ENCODE results near the gene UTF1.
"Not testable (repeated sequence)": the region's sequence is repeated elsewhere in the genome, so short reads cannot be mapped to it uniquely, and the experiment has no call there.

Gene UTF1

DNA sequence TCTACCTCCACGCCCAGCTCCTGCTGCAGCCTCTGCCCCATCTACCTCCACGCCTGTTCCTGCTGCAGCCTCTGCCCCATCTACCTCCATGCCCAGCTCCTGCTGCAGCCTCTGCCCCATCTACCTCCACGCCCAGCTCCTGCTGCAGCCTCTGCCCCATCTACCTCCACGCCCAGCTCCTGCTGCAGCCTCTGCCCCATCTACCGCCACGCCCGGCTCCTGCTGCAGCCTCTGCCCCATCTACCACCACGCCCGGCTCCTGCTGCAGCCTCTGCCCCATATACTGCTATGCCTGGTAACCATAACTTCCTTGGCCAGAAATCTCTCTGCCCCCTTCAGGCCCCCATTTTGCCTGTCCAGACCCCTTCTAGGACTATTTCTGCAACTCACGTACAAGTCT, 35.0 kb downstream of the UTF1 start:
- DNase-seq (ENCODE audit: low spot score) = not testable (repeated sequence)

DNA sequence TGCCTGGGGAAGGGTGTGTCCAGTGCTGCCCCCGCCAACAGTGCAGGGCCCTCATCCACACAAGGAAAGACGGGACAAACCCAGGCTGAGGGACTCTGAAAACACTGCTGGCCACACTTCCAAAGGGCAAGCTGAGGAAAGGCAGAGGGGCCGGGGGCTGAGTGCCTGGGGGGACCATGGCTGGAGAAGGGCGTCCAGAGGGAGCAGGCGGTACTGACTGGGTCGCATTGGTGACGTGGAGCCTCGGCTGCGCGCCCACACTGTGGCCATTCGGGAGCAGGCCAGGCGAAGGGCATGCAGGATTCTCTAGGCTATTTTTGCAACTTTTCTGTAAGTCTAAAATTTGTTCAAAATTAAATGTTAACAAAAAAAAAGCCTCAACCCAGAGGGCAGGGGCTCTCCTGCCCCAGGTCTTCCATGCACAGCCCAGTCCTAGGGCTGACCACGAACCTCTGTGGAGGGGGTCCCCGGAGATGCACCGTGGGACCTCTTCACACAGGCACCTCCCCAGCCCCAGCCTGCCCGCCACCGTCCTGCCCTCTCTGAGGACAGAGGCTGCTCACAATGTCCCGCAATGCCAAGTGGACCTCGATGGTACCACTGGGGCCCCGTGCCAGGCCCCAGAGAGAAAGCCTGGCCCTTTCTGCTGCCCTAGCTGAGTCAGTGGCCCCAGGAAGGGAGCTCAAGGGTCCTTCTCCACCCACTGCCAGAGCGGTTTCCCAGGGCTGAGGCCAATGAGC, 36.2 kb downstream of the UTF1 start:
- no peak for DNase-seq (ENCODE audit: low spot score)

DNA sequence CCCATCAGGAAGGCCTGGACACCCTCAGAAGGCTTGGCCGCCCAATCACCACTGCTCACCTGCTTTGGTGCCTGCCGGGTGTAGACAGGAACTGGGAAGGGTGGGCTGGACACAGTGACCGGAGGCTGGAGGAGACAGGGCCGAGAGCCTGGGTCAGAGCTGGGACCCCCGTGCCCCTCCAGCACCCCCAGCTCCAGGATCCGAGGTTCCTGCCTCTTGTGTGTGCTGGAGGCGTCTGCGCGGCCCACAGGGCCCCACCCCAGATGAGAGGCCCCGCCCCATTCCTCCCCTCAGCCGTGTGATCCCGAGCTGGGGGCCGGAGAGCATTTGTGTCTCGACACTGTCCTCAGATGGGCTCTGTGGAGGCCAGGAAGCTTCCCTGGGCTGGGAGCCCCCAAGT, 37.3 kb downstream of the UTF1 start:
- DNase-seq (ENCODE audit: low spot score) = no peak

DNA sequence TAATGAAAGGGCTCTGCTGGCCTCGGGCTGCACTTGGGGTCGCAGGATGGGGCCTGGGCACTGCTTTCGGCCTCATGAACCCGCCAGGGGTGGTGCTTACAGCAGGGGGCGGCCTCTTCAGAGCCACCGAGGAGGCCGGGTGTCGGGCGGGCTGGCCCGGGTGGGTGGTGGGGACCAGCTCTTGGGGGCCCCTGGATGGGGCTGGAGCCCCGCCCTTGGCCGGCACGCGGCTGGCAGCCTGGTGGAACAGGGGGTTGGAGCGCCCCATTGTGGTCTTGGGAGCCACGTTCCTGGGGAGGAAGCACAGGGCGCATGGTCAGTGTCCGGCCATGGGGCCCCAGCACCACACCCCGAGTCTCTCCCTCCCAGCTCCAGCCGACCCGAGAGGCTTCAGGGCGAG, 37.8 kb downstream of the UTF1 start:
- no peak for DNase-seq (ENCODE audit: low spot score)

DNA sequence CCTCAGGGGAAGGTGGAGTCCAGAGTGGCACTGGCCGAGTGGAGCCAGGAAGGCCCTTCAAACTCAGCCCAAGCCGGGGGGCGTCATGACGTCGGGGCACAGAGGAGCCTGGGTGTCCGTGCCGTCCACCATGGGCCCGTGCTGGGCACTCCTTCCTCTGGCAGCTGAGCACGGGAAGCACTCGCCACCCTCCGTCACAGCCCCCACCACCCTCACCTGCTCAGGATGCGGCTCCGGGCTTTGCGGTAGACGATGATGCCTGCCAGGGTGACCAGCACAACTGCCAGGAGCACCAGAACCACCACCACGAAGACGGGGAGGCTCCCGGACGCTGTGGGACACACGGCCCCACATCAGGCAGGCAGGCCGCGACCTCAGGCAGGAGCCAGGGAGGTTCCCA, 38.5 kb downstream of the UTF1 start:
- DNase-seq (ENCODE audit: low spot score) = no peak

DNA sequence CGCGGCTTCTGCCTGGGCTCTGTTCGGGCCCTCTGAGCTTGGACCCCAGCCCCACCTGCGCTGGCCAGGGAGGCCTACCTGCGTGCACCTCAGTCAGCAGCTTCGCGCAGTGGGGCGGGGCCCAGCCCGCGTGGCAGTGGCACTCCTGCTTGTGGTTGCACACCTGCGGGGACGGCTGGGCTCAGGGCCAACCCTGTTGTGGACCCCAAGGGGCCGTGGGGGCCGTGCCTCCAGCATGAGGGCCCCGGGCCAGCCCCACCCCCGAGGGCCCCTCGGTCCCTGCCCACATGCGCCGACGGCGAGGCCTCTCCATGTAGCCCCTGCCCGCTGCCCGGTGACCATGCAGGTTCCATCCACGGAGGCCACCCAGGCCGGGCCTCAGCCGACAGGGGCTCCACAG, 39.4 kb downstream of the UTF1 start:
- no peak for DNase-seq (ENCODE audit: low spot score)

DNA sequence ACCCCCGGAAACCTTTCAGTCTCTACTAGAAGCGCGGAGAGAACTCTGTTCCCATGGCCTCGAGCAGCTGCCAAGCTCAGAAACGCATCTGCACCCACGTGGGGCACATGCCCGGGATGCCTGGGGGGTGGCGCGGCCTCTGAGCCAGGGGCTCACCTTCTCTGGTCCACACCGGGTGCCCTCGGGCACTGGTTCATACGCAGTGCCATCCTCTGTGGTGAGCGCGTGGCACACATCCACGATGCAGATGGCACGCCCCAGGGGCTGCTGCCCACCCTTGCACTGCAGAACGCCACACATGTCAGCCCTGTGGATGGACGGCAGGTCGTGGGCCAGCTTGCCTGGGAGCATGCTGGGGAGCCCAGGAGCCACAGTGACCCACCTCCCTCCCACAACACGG, 40.2 kb downstream of the UTF1 start:
- DNase-seq (ENCODE audit: low spot score) = no peak

DNA sequence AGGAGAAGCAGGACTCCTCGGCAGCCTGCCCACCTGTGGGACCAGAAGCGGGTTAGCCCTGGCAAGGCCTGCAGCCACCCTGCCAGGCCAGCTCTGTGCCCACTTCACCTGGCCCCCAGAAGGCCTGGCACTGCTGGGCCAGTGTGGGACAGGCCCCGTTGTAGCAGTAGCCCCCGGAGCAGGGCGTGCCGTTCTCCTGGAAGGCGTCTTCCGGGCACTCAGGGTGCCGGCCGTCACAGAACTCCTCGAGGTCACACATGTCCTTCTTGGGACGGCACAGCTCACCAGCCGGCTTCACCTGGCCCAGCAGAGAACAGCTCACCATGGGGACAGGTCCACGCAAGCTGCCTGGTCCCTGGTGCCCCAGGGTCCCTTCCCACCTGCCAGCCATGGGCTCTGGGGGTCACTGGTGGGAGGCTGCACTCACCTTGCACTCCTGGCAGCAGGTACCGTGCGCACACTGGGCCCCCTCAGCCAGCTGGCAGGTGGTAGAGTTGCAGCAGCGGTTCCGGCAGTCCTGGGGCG, 40.8 kb downstream of the UTF1 start:
- no peak for DNase-seq (ENCODE audit: low spot score)

DNA sequence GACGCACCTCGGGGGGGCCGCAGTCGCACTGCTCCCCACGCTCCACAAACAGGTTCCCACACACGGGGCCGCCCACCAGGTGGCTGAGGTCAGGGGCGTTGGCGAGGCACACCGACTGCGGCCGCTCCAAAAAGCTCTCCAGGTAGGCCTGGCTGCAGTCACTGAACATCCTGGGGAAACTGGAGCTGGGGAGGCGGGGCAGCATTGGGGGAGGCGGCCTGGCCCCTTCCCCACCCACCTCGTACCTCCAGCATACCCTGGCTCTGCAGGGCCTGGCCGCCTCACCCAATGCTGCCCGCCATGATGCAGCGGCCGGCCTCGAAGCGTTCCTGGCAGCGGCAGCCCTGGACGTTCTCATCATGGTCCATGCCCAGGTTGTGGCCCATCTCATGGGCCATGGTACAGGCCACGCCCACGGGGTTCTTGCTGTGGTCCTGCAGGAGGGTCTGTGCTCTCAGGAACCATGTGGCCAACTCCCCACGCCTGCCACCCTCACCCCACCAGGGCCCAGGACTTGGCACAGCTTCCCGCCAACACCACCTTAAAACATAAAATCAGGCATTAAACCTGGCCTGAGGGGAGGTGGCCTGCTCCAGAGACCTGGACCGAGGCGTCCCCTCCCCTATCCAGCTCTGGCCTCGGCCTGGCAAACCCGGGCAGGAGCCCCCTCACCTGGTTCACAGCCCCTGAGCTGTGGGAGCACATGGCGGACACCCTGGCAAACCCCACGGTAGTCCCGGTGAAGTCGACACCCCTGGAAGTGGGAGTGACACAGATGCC, 41.7 kb downstream of the UTF1 start:
- DNase-seq (ENCODE audit: low spot score) = no peak

DNA sequence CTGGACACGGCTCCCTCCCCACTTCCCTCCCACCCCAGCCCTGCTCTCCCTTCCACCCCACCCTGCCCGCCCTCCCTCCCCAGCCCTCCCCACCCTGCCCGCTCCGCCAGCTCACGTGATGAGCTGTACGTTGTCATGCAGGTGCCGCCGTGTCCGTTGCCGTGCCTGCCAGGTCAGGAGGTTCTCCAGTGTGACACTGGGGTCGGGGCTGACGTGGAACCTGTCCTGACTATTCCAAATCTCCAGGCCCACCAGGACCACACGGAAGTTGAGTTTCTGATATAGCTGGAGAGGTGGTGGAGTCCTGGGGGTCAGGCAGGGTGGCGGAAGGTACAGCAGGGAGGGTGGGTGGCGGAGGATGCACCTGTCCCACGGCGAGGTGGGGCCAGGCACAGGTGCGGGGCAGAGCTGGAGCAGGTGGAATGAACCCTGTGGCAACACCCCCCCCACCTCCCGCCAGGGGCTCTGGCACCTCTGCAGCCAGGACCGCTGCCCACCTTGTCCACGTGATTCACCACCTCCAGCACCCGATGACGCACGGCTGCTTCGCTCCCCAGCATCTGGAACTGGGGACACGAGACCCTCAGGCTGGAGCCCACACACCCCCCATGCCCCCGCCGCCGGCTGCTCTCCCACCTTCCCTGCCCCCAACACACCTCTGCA, 42.4 kb downstream of the UTF1 start:
- DNase-seq (ENCODE audit: low spot score) = no peak

DNA sequence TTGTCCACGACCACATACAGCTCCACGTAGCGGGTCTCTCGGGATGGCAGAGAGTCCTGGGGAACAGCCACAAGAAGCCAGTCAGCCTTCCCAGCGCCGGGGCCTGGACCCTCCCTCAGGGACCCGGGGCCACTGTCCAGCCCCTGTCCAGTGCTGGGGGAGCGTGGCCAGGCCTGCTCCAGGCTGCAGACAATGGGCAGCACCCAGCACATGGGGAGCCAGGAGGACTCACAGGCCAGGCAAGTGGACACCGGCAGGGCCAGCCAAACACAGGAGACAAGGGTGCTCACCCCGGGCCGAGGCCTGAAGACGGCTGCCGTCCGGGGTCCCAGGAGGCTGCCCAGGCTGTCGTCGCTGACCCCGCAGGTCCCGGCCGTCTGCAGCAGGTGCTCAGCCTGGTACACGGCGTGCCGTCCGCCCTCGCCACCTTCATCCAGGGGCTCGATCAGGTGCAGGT, 43.0 kb downstream of the UTF1 start:
- no peak for DNase-seq (ENCODE audit: low spot score)

DNA sequence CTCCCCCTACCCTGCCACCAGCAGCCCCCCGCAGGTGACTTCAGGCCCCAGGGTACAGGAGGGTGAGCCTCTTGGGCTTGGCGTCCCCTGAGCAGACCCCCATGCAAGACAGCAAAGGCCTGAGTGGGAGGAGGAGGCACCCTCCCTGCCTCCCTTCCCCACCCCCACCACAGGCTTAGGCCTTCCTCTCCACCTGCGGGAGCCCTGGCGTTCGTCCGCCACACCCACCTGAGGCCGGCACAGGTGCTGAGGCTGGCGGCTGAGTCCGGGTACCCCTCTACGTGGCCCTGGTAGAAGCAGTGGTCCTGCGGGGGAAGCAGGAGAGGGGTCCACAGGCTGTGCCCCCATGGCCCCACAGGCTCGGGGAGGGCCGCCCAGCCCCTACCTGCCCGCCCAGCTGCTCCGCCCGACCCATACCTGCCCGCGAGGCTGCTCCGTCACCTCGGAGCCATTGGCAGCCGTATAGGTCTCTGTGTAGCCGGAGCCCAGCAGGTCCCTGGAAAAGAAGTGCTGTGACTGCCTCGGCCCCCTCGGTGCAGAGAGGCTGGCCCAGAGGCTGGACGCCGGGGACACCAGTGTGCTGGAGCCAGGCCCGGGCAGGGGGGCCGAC, 43.6 kb downstream of the UTF1 start:
- no peak for DNase-seq (ENCODE audit: low spot score)

DNA sequence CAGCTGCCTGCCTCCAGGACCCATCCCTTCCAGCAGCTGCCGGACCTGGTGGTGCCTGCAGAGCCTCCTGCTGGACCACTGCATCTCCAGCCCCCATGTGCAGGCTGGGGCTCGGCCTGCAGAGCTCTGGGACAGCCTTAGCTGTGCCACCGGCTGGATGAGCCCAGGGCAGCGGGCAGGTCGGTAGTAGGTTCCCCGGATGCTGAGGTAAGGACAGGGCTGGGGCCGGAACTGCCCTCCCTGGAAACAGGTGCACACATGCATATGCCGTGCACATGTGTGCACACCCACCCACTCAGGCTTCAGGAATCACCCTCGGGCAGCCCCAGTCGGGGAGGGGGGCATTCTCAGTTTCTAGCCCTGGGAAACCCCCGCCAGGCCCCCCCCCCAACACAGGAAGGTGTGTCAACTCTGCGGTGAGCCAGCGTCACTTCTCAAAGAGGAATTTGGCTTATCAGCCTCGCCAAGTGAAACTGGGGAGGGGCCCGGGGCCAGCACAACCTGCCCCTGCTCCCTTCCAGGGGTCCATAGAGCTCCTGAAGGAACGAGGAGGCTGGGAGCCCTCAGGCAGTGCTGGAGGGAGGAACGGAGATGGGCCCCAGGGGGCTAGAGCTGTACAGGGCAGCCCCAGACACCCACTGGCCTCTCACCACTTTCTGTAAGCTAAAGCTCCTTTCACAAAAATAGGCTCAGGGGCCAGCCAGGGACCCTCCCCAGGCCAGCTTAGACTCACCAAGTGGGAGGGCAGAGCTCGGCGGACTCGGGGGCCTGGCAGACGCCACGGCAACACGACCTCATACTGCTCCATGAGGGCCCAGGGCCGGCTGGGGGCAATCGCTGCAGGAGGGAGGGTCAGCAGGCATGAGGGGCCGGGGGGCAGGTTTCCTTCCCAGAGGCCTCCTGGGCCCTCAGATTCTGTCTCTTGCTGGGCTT, 45.0 kb downstream of the UTF1 start:
- DNase-seq (ENCODE audit: low spot score) = no peak

DNA sequence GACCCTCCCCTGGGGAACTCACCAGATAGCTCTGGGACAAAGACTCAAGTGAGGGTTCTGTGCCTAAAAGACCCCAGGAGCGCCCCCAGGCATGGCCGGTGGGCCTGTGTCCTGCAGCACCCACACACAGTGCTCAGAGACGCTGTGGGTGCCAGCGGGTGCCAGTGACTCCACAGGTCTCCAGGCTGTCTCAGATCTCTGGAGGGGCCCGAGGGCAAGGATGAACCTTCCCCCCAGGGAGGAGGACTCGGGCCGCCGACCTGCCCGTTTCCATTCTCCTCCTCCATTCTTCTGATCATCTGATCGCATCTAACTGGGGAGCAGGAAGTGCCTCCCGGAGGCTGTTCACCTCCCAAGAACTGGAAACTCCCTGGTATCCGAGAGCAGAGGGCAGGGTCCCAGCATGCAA, 45.7 kb downstream of the UTF1 start:
- no peak for DNase-seq (ENCODE audit: low spot score)

DNA sequence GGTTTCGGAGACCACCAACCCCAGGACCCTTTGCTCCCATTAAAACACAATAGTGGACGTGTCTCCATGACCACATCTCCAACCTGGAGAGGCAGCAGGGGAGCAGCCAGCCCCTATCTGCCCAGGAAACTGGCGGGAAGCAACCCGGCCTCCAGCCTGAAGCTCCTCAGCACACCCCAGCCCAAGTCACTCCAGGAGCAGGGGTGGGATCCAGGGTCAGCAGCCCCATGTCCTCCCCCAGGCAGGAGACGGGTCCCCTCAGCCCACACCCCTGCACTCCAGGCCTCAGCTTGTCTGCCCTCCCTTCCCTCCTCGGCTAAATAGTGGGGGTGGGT, 46.0 kb downstream of the UTF1 start:
- DNase-seq (ENCODE audit: low spot score) = no peak

DNA sequence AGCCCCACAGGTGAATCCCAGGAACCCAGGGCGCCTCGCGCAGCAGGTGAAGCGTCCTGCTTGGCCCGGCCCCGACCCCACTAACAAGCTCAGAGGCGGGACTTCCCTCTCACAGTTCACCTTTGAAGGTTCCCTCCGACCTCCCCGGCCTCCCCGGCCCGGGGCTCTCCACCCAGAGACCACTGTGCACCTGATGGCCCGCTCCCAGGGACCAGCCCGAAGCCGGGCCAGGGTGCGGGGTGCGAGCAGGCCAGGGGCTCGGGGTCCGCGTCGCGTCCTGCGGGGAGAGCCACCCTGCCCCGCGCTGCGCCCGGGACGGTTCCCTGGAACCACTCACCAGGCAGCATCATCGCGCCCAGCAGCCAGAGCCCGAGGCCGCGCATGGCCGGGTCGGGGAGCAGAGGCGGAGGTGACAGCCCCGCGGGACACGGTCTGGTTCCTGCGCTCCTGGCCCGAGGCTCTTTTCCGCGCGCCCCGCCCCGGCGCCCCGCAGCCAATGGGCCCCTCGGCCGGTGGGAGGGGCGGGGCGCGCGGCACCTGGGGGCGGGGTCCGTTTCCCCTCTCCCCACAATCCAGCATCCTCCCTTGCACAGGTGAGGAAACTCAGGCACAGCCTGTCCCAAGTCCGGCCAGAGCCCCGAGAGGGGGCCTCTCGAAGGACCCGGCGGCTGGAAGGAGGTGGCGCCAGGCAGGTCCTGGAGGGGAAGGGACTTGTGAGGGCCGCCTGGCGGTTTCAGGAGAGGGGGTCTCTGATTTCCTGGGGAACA, 46.6 kb downstream of the UTF1 start, which contains the start of gene ADAM8:
Gene ADAM8, minus strand, starts transcription at position 434 of the 767 bp plus-strand sequence. Its CDS starts 51 bp downstream, at position 383.
- DNase-seq (ENCODE audit: low spot score) = no peak

DNA sequence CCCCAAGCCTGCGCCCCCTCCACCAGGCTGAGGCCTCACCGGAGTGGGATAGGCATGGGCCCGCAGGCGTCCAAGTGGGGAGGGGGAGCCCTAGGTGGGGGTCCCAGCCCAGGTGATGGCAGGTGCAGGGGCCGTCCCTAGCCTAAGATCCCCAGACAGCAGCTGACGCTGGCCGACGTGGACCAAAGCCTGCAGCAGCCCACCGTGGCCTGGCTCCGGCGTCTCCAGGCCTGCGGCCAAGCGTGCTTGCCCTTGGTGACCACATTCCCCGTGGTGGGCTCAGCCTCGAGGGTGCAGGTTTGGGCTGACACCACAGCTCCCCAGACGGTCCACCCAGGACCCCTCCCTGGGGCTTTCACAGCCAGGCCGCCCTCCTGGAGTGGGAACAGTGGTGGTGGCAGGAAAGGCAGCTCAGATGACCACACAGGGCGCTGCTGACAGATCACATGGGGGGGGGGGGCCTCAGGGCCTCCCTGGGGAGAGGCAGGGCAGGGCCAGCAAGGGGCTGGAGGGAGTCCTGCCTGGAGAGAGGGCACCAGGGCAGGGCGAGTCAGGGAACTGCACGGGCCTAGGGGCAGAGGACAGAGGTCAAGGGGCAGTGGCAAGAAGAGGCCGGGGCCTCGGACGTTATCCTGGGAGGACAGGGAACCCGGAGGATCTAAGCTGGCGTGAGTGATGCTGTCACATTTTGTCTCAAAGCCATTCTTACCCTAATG, 47.4 kb downstream of the UTF1 start:
- no peak for DNase-seq (ENCODE audit: low spot score)

DNA sequence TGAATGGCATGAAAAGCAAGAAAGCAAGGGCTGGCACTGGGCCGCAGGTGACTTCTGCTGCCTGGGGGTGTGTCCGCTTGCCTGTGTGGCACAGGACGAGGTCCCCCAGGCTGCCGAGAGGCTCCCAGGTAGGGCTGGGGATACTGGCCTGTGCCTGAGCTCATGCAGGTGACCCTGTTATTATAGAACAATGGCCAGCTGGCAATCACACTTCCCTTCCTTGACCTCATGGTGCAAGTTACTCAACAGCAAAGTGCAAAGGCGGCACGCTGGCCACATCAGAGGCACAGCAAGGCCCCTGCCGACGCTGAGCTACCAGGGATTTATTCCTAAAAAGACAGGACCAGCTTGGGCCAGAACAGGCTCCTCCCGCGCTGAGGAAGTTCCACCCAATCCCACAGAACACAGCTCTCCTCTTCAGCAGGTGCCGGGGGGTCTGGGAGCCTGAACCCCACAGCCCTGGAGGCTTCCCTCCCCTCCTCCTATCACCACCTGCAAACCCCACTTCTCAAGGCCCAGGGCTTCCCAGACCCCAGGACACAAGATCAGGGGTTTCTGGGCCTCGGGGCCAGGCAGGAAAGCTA, 48.1 kb downstream of the UTF1 start:
- DNase-seq (ENCODE audit: low spot score) = no peak

DNA sequence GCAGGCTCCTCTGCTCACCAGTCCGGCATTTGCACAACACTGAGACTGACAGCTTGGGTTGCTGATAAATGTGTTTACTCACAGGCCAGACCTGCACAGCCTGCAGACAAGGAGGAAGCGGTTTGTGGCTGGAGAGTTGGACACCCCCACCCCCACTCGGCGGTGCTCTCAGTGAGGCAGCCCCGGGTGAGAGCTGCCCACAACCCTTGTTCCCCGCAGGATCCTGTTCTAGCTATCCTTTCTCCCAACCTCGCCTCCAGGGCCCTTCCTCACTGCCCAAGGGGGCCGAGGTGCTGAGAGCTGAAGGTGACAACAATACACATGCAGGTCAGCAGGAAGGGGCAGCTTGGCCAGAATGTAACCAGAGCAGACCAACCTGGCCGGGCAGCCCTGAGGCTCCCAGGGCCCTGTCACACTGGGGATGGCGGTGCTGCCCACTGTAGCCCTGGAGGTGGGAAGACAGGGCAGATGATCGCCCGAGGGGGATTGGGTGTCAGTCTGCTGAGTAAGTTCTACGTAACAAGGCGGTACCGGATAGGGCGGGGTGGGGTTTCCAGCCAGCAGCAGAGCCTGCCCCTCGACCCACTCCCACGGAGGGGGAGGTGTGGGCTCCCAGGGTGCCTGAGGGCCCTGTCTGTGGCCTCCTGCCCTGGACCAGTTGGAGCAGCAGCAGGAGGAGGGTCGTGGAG, 48.7 kb downstream of the UTF1 start:
- DNase-seq (ENCODE audit: low spot score) = no peak

All from putamen (tissue), 1 donor.